ENCODE measurements around the gene PFKFB3.

The PFKFB3 gene

GRCh38 chr10:6207658-6208057 lies 4.9 kb downstream of the PFKFB3 start:
- no peak for TF ChIP-seq CTCF (IDR thresholded peaks at IDR 0.05; ENCODE audit: extremely low read depth, insufficient read depth, missing control alignments)
- in situ Hi-C loops (cut with MboI; ENCODE audit: low pct_unique_long_range_greater_than_20kb, low sequenced_read_pairs, unreplicated experiment): no loop called here
- no peak for DNase-seq (ENCODE audit: low spot score)

- no peak for TF ChIP-seq CTCF (IDR thresholded peaks at IDR 0.05; ENCODE audit: extremely low read depth, insufficient read depth, missing control alignments)
- DNase-seq (ENCODE audit: low spot score): no peak
- in situ Hi-C loops (cut with MboI; ENCODE audit: low pct_unique_long_range_greater_than_20kb, low sequenced_read_pairs, unreplicated experiment): no loop called here
Measured at GRCh38 chr10:6208799-6209235, 6.1 kb downstream of the PFKFB3 start.

- in situ Hi-C loops (cut with MboI; ENCODE audit: low pct_unique_long_range_greater_than_20kb, low sequenced_read_pairs, unreplicated experiment): no loop called here
- TF ChIP-seq CTCF (IDR thresholded peaks at IDR 0.05; ENCODE audit: extremely low read depth, insufficient read depth, missing control alignments): no peak
- DNase-seq (ENCODE audit: low spot score): no peak
Measured at GRCh38 chr10:6211341-6211670, 8.6 kb downstream of the PFKFB3 start.

- DNase-seq (ENCODE audit: low spot score): no peak
- in situ Hi-C loops (cut with MboI; ENCODE audit: low pct_unique_long_range_greater_than_20kb, low sequenced_read_pairs, unreplicated experiment): no loop called here
- no peak for TF ChIP-seq CTCF (IDR thresholded peaks at IDR 0.05; ENCODE audit: extremely low read depth, insufficient read depth, missing control alignments)
Measured at GRCh38 chr10:6211671-6212635, 9.2 kb downstream of the PFKFB3 start.

GRCh38 chr10:6212806-6213205 lies 10.1 kb downstream of the PFKFB3 start:
- no peak for TF ChIP-seq CTCF (IDR thresholded peaks at IDR 0.05; ENCODE audit: extremely low read depth, insufficient read depth, missing control alignments)
- in situ Hi-C loops (cut with MboI; ENCODE audit: low pct_unique_long_range_greater_than_20kb, low sequenced_read_pairs, unreplicated experiment): no loop called here
- DNase-seq (ENCODE audit: low spot score): no peak

GRCh38 chr10:6213257-6213905 lies 10.6 kb downstream of the PFKFB3 start:
- in situ Hi-C loops (cut with MboI; ENCODE audit: low pct_unique_long_range_greater_than_20kb, low sequenced_read_pairs, unreplicated experiment): no loop called here
- TF ChIP-seq CTCF (IDR thresholded peaks at IDR 0.05; ENCODE audit: extremely low read depth, insufficient read depth, missing control alignments): no peak
- DNase-seq (ENCODE audit: low spot score): no peak
